KBM-7 (cell line): ENCODE measurements around the gene MAPK10.

Experiments used
- DNase-seq: peaks from one replicate; pipeline ENCODE4 v3.0.0-alpha.2; 2015
- in situ Hi-C: fragments of 300-500 bp; cut with MboI; formaldehyde crosslinking; loops from 2 replicates; pipeline ENCODE4 v1.14.3; 2020; ENCODE audit warnings: low sequenced_read_pairs, low pct_unique_long_range_greater_than_20kb, mixed read lengths

MAPK10 gene

GRCh38 chr4:86291180-86291579 is 68.7 kb downstream of the MAPK10 start:
- DNase-seq, result no peak
- in situ Hi-C loops, result no loop called here

DNA sequence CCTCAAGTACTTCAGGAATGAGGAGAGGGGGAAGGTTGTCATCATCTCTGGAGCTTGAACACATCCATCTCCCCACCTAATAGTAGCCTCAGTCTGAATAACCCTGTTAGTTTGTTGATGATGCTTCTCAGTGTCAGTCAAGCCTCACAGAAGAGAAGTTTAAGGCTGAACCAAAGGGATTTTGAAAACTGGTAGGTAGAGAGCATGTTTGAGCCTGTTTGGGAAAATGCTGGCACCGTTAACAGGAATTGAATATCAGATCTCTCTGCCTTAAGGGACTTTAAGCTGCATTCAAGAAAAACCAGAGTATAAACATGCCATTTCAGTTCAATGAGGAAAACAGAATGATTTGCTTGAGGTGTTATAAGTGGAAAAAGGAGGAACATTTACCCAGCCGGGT is 73.1 kb downstream of the MAPK10 start:
- no peak for DNase-seq
- in situ Hi-C loops, result no loop called here

GRCh38 chr4:86283371-86283770 is 76.5 kb downstream of the MAPK10 start:
- no peak for DNase-seq
- in situ Hi-C loops, result no loop called here

DNA sequence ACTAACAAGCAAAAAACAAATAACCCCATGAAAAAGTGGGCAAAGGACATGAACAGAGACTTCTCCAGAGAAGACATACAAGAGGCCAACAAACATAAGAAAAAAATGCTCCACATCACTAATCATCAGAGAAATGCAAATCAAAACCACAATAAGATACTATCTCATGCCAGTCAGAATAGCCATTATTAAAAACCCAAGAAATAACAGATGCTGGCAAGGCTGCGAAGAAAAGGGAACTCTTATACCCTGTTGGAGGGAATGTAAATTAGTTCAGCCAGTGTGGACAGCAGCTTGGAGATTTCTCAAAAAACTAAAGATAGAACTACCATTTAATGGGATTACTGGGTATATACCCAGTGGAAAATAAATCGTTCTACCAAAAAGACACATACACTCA is 79.6 kb downstream of the MAPK10 start:
- no peak for DNase-seq
- in situ Hi-C loops, result no loop called here

DNA sequence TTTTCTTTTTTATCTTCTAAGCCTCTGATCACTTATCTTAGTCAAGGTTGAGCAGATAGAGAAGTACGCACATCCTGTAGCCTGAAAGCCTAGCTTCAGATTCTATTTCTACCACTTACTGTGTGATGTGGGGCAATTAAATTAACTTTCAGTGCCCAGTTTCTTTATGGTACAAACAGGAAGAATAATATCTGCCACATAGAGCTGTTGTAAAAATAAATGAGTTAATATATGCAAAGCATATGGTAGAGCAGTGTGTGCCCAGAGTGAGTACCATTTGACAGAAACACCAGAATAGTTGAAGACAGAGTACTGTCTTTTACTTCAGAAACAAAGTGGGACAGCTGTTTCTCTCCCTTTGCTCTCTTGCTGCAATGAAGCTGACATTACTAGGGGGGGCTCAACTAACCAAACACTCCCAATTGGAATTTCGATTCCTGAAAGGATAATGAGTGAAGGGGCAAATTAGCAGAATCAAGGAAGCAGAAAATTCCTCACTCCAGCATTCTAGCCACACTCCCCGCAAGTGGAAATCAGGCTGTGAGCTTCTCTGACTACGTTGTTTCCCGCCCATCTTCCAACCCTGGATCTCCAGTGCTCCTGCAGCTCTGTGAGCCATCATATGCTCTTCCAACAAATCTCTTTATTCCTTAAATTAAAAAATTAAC is 80.4 kb downstream of the MAPK10 start:
- no peak for DNase-seq
- in situ Hi-C loops, result no loop called here

- no peak for DNase-seq
- in situ Hi-C loops, result no loop called here
Measured at GRCh38 chr4:86278126-86278525, 81.7 kb downstream of the MAPK10 start.

- DNase-seq, result no peak
- in situ Hi-C loops, result no loop called here
Measured at GRCh38 chr4:86274642-86275041, 85.2 kb downstream of the MAPK10 start.

- in situ Hi-C loops, result no loop called here
- DNase-seq, result no peak
Measured at GRCh38 chr4:86272669-86273068, 87.2 kb downstream of the MAPK10 start.

DNA sequence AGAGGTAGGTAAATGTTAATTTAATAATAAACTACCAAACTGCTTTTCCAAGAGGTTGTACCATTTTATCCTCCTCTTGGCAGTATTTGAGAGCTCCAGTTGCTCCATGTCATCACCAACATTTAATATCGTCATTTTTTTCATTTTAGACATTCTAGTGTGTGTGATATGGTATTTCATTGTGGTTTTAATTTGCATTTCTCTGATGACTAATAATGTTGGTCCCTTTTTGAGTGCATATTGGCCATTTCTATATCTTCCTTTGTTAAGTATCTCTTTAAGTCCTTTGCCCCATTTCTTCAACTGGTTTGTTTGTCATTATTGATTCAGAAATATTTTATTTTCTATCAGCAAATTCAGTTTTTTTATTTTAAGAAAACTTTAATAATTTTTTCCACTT is 88.8 kb downstream of the MAPK10 start:
- in situ Hi-C loops, result no loop called here
- DNase-seq, result no peak

DNA sequence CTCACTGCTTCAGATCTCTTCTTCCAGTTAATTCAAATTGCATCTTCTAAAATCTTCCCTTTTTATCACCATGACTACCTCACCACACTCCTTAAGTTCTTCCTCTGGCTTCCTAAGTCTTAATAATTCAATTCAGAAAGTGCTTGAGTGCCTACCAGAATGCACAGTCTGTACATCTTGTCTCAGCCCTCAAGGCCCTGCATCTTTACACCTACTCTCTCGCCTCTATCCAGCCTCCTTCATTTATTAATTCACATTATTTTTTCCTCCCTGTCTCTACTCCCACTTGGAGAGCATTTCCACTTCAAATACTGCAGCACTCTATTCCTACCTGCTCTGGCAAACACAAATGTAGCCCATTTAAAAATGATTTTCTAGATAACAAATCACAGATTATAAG is 90.5 kb downstream of the MAPK10 start:
- in situ Hi-C loops, result no loop called here
- no peak for DNase-seq

GRCh38 chr4:86264241-86264640 is 95.6 kb downstream of the MAPK10 start:
- in situ Hi-C loops, result no loop called here
- DNase-seq, result no peak

GRCh38 chr4:86261636-86262035 is 98.2 kb downstream of the MAPK10 start:
- in situ Hi-C loops, result no loop called here
- DNase-seq, result no peak

DNA sequence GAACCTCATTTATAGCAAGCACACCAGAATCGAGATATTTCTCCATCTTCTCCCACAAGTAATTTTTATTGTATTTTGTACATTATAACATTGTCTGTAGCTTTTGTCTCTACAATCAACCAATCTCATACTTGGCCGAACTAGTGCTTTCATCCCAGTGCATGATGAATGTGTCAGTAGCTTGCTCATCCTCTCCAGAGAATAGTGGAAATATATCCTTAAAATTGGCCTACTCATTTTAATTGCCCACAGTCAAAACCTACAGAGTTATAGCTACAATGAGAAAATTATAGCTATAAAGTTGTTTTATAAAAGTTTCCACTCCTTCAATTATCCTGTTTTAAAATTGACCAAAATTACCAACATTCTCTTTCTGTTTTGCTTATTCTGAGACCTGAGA is 103.8 kb downstream of the MAPK10 start:
- in situ Hi-C loops, result no loop called here

GRCh38 chr4:86250619-86251018 is 109.2 kb downstream of the MAPK10 start:
- in situ Hi-C loops, result no loop called here
- no peak for DNase-seq

More for the DNA sequence above, 103.8 kb downstream of the MAPK10 start:
- no peak for DNase-seq

DNA sequence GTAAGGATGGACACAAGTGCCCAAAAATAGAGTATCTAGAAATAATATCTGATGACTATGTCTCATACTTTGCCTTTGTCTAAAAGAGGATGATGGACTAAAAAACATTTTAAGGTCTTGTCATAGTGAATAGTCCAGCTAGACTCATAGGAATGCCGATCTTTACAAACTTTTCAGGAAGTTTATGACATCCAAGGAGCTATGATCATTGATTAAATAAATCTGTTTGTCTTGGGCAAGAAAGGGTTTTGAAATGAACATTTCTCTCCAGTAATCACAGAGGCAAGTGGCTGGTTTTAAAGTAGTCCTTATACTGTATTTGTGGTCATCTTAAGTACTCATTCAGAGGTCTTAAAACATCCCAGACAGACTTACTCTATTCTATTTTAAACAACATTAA is 109.8 kb downstream of the MAPK10 start:
- in situ Hi-C loops, result no loop called here
- no peak for DNase-seq

- in situ Hi-C loops, result no loop called here
- DNase-seq, result no peak
Measured at GRCh38 chr4:86249074-86249473, 110.8 kb downstream of the MAPK10 start.

DNA sequence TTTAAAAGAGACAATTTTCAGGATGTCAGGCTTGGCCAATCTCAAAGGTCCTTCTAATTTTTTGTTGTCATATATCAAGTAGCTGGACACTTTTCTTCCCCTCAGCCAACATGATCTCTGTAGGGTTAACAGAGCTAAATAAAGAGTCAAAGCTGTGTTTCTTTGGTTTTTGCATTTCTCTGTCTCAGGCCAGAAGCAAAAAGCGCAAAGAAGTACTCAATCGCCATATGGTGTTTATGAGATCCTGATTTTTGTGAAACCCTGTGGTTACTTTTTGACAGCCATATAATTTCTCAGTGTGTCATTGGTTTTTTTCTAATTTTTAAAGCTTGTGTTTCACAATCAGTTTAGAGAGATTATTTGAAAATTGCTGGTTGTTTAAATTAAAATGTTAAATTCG is 111.9 kb downstream of the MAPK10 start:
- in situ Hi-C loops, result no loop called here
- DNase-seq, result no peak

- in situ Hi-C loops, result no loop called here
- DNase-seq, result no peak
Measured at GRCh38 chr4:86247320-86247719, 112.5 kb downstream of the MAPK10 start.

DNA sequence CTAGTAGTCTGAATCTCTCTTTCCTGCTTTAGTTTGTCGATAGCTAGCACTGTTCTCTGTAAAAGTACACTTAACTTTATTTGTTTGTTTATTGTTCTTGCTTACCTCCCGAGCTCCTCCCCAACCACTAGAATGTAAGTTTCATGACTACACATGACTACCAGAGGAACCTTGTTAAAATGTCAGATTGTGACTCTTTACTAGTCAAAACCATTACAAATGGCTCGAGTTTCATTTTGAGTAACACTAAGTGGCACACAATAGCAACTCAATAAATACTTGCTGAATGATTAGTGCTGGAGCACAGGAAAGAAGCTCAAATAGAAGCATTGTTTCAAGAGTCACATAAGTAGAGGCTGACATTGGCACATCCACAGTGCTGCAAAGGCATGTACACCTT is 116.1 kb downstream of the MAPK10 start:
- no peak for DNase-seq
- in situ Hi-C loops, result no loop called here

DNA sequence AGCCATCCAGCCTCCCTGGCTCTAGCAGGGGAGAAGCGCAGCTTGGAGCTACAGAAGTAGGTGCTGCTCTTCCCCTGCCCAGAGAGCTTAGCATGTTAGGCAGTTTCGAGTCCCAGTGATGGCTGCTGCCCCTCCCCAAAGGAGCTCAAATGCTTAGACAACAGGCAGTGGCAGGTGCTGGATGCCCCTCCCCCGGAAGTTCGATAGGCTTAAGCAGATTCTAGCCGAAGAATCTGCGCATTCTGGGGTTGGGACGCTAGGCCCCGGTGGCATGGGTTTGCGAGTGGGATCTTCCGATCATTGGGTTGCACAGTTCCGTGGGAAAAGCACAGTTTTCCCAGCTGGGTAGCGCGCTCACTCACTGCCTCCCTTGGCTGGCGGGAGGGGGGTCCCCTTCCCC is 117.2 kb downstream of the MAPK10 start:
- in situ Hi-C loops, result no loop called here
- no peak for DNase-seq

DNA sequence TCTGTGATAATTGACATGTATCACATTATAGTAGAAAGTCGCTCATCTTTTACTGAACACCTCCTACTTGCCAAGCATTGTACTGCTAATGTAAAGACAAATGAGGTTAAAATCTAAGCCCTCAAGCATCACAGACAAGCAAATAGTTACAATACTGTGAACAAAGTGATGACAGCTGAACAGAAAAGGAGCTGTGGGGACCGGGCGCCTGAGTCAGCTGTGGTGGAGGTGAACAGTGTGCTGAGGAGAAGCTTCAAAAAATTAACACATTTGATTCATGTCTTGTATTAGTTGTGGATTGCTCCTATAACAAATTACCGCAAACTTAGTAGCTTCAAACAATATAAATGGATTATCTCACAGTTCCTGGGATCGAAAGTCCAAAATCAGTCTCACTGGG is 124.3 kb downstream of the MAPK10 start:
- DNase-seq, result no peak
- in situ Hi-C loops, result no loop called here

DNA sequence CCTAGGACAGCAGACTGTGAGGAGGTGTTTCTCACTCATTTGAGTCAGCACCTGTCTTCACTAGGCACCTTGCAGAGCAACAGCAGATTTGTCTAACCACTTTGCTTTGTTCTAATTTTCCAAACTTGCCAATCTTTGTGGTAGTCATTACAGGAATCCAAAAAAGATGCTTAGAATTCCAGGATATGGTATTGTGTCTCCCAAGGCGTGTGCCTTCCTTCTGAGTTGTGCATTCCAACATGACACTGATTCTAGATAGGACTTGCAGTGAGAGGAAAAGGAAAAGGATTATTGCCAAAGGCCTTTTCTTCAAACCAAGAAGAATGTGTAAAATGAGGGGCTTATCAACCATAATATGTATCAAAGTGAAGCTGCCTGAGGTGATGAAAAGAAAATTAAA is 126.2 kb downstream of the MAPK10 start:
- in situ Hi-C loops, result no loop called here
- no peak for DNase-seq
